T47D (cell line): Measurements from ENCODE around the gene TTYH1.

Experiments used
- DNase-seq, 2 experiments: peaks; one replicate each; pipeline versions ENCODE4 v3.0.0 to v3.0.0-alpha.2; 2011 to 2012; ENCODE audit warnings: low read depth in 1 of 2, low spot score in 1 of 2
- JUND ChIP-seq: IDR thresholded peaks from 2 replicates; pipeline ENCODE4 v1.6.1; 2012; ENCODE audit warnings: low read depth
- in situ Hi-C: cut with HindIII; loops from 2 replicates; pipeline ENCODE4 v1.10.0; 2016; ENCODE audit warnings: low sequenced_read_pairs, low pct_unique_long_range_greater_than_20kb

Gene TTYH1

DNA sequence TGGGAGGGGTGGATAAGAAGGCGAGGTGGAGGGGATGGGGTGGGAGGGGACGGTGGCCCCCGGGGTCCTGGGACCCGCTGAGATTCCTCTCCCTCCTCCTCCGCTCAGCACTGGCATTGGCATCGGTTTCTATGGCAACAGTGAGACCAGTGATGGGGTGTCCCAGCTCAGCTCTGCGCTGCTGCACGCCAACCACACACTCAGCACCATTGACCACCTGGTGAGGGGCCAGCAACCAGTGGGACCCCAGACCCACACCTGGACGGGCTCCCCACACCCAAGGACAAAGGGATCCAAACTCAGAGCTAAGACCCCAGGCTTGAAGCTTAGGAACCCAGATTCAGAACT, 5.9 kb downstream of the TTYH1 start:
- in situ Hi-C loops, result no loop called here
- DNase-seq, result no peak
- TF ChIP-seq JUND, result no peak

DNA sequence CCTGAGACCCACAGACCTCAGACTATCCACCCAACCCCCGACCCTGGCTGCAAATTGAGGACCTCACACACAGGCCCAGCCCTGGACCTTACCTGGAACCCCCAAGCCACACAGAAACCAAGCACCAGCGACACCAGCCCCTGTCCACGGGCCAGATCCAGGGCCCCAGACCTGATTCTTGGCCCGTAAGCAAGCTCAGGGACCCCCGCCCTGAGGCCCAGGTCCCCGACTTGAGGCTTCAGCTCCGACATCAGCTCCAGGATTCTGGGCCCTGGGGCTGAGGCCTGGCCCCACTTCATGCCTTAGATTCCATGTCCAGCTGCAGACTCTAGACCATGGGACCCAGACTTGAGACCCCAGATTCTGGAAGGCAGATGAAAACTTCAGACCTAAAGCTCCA, 6.3 kb downstream of the TTYH1 start:
- in situ Hi-C loops, result no loop called here
- TF ChIP-seq JUND, result no peak
- no peak for DNase-seq

DNA sequence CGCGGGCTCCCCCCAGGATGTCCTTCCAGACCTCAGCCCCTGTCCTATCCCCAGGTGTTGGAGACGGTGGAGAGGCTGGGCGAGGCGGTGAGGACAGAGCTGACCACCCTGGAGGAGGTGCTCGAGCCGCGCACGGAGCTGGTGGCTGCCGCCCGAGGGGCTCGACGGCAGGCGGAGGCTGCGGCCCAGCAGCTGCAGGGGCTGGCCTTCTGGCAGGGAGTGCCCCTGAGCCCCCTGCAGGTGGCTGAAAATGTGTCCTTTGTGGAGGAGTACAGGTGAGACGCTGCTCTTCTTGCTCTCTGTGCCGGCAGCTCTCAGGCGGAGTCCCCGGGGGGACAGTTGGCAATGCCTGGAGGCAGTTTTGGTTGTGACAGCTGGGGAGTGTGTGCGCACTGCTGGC, 6.9 kb downstream of the TTYH1 start:
- in situ Hi-C loops, result no loop called here
- TF ChIP-seq JUND, result no peak
- DNase-seq, result no peak

DNA sequence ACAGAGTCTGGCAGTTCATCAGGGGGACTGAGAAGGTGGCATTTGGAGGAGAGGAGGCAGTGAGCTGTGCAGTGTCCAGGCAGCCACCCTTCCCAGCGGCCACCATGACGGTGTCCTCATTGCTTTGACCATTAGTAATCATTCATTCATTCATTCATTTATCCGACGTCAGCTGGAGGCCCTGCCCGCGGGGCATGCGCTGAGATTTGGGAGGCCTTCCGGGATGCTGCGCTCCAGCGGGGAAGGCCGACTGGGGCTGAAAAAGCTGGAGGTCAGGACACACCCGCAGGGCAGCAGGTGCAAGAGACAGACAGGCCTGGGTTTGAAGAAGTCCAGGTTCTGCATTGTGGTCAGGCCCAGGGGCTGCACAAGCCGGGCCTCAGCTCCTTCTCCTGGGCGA, 8.9 kb downstream of the TTYH1 start:
- no peak for DNase-seq
- in situ Hi-C loops, result no loop called here
- TF ChIP-seq JUND, result no peak

DNA sequence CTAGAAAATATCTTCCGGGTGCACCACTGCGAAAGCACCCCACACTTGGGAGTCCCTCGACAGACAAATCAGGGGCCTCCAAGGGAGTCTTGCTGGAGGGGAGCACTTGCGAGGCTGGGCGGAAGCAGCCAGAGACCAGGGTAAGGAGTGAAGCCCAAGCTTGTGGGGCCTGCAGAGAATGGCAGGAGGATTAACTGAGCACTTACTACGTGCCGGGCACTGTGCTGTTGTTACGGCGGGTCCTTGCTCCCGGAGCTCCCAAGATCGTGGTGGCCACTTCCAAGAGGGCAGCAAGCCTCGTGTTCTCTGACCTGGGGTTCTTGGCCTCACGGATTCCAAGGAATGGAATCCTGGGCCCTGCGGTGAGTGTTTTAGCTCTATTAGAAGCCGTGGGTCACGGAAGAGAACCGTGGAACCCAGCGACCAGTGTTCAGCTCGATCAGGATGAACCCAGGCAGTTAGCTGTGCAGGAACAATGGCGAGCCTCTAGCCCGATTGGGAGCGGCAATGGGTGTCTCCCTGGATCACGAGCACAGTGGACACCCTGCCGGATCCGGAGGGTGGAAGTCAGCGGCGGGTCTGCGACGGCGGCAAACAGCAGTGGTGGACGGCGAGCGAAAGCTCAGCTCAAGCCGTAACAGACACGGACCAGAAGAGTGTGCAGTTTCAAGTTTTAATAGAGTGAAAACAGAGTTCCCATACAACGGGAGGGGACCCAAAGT, 9.6 kb downstream of the TTYH1 start:
- no peak for TF ChIP-seq JUND
- in situ Hi-C loops, result no loop called here

DNA sequence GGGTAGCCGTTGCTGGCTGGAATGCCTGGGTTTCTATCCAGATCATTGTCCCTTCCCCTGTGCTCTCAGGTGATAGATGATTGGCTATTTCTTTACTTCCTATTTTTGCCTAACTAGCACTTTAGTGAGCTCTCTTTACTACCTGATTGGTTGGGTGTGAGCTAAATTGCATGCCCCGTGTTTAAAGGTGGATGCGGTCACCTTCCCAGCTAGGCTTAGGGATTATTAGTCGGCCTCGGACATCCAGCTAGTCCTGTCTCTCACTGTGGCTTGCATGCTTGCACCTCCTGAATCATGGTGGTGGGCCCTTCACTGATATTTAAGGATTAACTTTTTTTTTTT, 10.1 kb downstream of the TTYH1 start:
- in situ Hi-C loops, result no loop called here
- no peak for DNase-seq
- no peak for TF ChIP-seq JUND

More for the DNA sequence above, 9.6 kb downstream of the TTYH1 start:
- no peak for DNase-seq

DNA sequence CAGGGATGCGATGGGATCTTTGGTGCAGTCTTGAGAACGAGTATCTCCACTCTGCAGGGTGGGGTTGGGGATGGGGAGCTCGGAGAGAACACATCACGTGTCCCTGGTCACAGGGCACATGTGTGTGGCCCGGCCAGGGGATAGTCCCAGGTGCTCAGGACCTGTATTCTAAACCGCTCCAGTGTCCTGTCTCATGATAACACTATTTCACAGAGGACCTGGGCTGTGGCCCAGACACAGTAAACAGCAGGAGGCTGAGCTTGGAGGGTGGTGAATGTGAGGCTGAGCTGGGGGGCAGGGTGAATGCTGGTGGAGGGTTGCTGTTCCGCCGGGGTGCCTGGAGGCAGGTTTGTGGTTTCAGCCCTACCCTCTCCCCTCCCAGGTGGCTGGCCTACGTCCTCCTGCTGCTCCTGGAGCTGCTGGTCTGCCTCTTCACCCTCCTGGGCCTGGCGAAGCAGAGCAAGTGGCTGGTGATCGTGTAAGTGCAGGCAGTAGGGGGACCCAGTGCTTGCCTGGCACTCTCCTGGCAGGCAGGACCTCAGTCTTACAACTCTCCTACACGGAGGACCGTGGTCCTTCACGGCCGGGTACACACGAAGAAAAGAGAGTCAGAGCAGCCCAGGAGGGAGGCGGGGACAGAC, 11.1 kb downstream of the TTYH1 start:
- TF ChIP-seq JUND, result no peak
- DNase-seq, result peak in 1 of 2 experiments; percentile 29
- in situ Hi-C loops, result no loop called here

DNA sequence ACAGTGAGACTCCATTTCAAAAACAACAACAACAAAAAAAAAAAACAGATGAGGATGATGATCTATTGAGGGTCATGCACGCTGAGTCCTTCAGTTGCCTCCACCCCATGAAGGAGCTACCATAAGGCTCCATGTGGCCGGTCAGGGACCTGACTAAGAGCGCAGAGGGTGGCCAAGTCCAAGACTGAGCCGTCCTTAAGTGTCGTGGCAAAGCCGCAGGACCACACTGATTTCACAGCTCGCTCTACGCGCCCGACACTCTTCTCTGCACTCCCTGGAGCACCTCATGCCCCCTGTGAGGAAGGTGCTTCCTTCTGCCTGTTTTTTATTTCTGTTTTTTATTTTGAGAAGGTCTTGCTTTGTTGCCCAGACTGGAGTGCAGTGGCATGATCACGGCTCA, 12.3 kb downstream of the TTYH1 start:
- in situ Hi-C loops, result no loop called here
- no peak for TF ChIP-seq JUND
- no peak for DNase-seq

DNA sequence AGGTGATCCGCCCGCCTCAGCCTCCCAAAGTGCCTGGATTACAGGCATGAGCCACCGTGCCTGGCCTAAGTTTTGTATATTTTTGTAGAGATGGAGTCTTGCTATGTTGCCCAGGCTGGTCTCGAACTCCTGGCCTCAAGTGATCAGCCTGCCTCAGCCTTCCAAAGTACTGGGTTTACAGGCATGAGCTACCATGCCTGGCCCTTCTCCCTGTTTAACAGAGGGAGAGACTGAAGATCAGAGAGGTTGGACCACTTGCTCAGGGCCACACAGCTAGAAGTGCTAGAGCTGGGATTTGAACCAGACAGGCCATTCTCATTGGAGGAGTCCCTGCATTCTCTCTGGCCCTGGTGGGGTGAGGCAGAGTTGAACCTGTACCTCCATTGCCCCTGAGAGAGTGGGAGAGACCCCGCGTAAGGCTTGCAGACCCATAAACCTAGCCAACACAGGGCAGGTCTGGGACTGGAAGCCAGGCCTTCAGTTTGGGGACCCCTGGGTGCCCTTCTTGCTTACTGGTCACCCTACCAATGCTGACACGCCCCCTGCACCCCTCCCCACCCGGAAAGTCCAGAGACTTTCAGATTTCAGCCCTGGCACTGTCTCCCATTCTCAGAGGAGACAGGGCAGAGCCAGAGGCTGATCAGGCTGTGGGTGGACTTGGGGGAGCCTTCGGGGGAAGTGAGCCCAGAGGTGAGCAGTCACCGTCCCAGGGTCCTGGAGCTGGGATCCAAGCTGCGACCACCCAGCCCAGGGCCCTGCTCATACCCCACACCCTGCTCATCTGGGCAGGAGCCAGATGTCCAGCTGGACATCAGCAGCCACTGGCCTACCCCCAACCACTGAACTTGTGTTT, 13.3 kb downstream of the TTYH1 start:
- TF ChIP-seq JUND, result no peak
- no peak for DNase-seq
- in situ Hi-C loops, result no loop called here

DNA sequence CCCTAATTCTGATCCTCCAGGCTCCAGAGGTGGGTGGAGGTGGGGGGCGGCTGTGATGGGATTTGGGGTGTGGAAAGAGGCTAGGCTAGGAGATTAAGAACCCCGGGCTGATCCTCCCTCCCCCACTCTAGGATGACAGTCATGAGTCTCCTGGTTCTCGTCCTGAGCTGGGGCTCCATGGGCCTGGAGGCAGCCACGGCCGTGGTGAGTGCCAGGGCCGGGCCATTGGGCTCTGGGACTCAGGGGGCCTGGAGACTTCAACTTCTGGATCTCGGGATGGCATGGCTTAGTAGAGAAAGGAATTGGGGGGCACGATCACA, 13.9 kb downstream of the TTYH1 start:
- no peak for DNase-seq
- no peak for TF ChIP-seq JUND
- in situ Hi-C loops, result no loop called here

DNA sequence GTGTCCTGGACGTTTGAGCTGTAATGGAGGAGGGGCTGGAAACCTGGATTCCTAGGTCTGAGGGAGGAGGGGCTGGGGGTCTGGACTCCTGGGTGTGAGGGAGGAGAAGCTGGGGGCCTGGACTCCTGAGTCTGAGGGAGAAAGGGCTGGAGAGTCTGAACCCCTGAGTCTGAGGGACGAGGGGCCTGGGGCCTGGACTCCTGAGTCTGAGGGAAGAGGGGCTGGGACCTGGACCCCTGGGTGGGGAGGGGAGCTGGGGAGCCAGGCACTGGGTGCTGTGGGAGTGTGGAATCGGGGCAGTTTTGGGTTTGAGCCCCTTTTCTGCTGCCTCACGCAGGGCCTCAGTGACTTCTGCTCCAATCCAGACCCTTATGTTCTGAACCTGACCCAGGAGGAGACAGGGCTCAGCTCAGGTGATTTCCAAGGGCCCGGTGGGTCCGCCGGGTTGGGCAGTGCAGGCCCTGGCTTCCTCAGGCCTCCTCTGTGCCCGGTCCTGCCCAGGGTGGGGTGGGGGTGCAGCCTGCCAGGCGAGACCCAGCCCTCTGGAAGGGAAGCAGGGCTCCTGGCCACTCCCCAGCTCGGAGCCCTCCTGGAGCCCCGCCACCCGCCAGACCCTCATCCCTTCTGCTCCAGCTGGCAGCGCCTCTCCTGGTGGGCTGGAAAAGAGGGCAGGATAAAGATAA, 14.4 kb downstream of the TTYH1 start:
- in situ Hi-C loops, result no loop called here
- no peak for DNase-seq
- no peak for TF ChIP-seq JUND

DNA sequence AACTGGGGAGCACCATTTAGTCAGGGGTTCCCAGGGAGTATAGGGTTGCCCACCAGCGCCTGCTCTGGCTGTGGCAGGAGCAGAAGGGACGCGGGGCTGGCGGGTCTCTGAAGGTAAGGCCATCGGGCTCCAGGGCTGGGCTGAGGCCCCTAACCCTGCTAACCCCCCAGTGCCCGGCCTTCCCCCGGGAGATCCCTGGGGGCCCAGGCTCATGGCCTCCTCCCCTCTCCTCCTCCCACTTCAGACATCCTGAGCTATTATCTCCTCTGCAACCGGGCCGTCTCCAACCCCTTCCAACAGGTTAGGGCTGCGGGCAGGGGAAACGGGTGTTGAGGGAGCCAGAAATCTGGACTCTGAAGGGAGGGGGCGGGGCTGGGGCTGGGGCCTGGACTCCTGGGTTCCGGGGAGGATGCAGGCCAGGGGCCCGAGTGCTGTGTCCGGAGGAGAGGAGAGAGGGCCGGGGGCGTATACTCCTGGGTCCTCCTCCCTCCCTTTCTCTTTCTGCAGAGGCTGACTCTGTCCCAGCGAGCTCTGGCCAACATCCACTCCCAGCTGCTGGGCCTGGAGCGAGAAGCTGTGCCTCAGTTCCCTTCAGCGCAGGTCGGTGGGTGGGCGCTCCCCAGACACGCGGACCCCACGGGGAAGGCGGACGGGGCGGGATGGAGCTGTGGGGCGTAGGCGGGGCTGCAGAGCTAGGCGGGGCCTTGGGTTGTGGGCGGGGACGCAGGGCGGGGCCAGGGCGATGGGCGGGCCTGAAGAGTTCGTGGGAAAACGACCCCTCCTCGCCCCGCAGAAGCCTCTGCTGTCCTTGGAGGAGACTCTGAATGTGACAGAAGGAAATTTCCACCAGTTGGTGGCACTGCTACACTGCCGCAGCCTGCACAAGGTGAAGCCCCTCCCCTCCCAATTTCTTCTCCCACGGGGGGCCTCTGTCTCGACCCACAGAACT, 15.3 kb downstream of the TTYH1 start:
- in situ Hi-C loops, result no loop called here
- no peak for TF ChIP-seq JUND
- DNase-seq, result peak; percentile 83 to 91
